Right lobe of liver (tissue), 6 donors: Measurements from ENCODE around the gene CDH13. TPM values are rescaled to one million over a fixed set of nuclear protein-coding genes. Genes with fewer than 3 reads are reported as not detected.

Source experiments
- ATAC-seq, 4 donors: fragments of 200-7000 bp; cut with Tn5 transposase; one replicate each; pipeline ENCODE4 v1.9.1; 2020; ENCODE audit warnings: mild to moderate bottlenecking in 4 of 4, moderate library complexity in 4 of 4
- DNase-seq, 3 donors: peaks; one replicate each; pipeline ENCODE4 v3.0.0-alpha.2; 2020
- H3K27ac ChIP-seq, 3 donors: fragments of 200-600 bp; one replicate each; pipeline ENCODE4 v1.8.0; 2022
- H3K27me3 ChIP-seq, 2 donors: fragments of 200-600 bp; one replicate each; pipeline ENCODE4 v1.8.0; 2022
- H3K36me3 ChIP-seq, 4 donors: fragments of 200-600 bp; sonication (generic) in 1 of 4; one replicate each; pipeline versions ENCODE4 v1.5.1 to v1.8.0; 2017 to 2022; ENCODE audit warnings: control low read depth in 1 of 4
- H3K4me1 ChIP-seq, 4 donors: fragments of 200-600 bp; sonication (generic) in 1 of 4; one replicate each; pipeline versions ENCODE4 v1.5.1 to v1.8.0; 2017 to 2022; ENCODE audit warnings: control low read depth in 1 of 4
- H3K4me3 ChIP-seq, 3 donors: fragments of 200-600 bp; one replicate each; pipeline ENCODE4 v1.8.0; 2022
- H3K9me3 ChIP-seq, 4 donors: fragments of 200-600 bp; sonication (generic) in 1 of 4; one replicate each; pipeline versions ENCODE4 v1.5.1 to v1.8.0; 2017 to 2022; ENCODE audit warnings: control low read depth in 1 of 4
- POLR2A ChIP-seq: fragments of 450-650 bp; IDR thresholded peaks from one replicate; pipeline ENCODE4 v1.6.1; 2017; ENCODE audit warnings: antibody characterized with exemption, mild to moderate bottlenecking
- WGBS: methylation state at CpG from one replicate; pipeline ENCODE4 v1.1.6; 2018; ENCODE audit warnings: low coverage, low lambda C conversion rate; ENCODE audit not compliant: insufficient coverage; ENCODE audit errors: missing lambda C conversion rate; 5-methylcytosine and 5-hydroxymethylcytosine counted together
- intact Hi-C, 2 donors: fragments of 100-400 bp; cut with DNase I; formaldehyde crosslinking; loops; one replicate each; pipeline versions ENCODE4 v1.11.2 to v1.14.1; 2022
- total RNA-seq, 6 experiments: library from RNA; depleted of rRNA in 2 of 6; stranded (reverse); fragments of >200 nt in 2 of 6; fragmentation: NEBNext Ultra II Directional in 3 of 6; extraction: Animal tissue kit (Norgen Biotek cat#: 25700) in 3 of 6; gene quantifications; one replicate each; pipeline versions ENCODE4 v1.1.0 to v1.2.4, GENCODE V29; 2016 to 2023
- TF ChIP-seq, protein P1 (sequence below), 4 donors: fragments of 200-600 bp in 3 of 4; fragments of 450-650 bp in 1 of 4; IDR thresholded peaks; one replicate each; pipeline versions ENCODE4 v1.5.1 to v1.8.0; 2016 to 2022; ENCODE audit warnings: antibody characterized with exemption in 4 of 4, mild to moderate bottlenecking in 2 of 4
- donor health status: DM: no; HTN: yes; CAD: no.
- donor health status: DM: no; HTN: no; CAD: no.
- donor health status: DM: no; HTN: no; CAD: no.
- donor health status: DM: no; HTN: yes; CAD: no.
- donor health status: DM: no; HTN: yes; CAD: no.

The CDH13 gene
- total RNA-seq, 6 experiments from 2014 or later = 0.13 to 4.6 (median 0.49) TPM

DNA sequence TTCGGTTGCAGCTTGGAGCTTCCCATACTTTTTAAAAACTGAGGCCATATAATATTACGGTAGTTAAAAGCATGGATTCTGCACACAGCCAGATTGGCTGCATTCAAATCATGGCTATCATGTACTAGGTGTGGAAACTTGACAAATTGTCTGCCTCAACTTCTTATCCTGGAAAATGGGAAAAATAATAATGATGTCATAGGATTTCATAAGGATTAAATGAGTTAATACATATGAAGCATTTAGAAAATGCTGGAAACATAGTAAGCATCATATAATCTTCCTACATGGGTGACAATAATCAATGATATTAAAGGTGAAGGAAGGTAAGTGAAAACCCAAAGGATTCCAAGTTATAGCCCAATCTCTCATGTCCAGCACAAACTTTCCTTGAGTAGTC is 592.5 kb downstream of the CDH13 start:
- intact Hi-C loops = no loop called here
- no peaks in the 10 kb centered on the region for H3K4me1 ChIP-seq
- no peak overlapping the region for H3K27ac ChIP-seq
- ATAC-seq (no peak), DNase-seq (no peak)
- H3K4me3 ChIP-seq = no peak overlapping the region
- TF ChIP-seq, protein P1, sequence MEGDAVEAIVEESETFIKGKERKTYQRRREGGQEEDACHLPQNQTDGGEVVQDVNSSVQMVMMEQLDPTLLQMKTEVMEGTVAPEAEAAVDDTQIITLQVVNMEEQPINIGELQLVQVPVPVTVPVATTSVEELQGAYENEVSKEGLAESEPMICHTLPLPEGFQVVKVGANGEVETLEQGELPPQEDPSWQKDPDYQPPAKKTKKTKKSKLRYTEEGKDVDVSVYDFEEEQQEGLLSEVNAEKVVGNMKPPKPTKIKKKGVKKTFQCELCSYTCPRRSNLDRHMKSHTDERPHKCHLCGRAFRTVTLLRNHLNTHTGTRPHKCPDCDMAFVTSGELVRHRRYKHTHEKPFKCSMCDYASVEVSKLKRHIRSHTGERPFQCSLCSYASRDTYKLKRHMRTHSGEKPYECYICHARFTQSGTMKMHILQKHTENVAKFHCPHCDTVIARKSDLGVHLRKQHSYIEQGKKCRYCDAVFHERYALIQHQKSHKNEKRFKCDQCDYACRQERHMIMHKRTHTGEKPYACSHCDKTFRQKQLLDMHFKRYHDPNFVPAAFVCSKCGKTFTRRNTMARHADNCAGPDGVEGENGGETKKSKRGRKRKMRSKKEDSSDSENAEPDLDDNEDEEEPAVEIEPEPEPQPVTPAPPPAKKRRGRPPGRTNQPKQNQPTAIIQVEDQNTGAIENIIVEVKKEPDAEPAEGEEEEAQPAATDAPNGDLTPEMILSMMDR (IDR thresholded peaks at IDR 0.05) = no peak
- no peak for TF ChIP-seq POLR2A
- H3K9me3 ChIP-seq = no peaks in the 10 kb centered on the region
- no peaks in the 10 kb centered on the region for H3K36me3 ChIP-seq
- no peaks in the 10 kb centered on the region for H3K27me3 ChIP-seq
- 70% methylated on average over 2 of the region's 2 CpGs for WGBS

DNA sequence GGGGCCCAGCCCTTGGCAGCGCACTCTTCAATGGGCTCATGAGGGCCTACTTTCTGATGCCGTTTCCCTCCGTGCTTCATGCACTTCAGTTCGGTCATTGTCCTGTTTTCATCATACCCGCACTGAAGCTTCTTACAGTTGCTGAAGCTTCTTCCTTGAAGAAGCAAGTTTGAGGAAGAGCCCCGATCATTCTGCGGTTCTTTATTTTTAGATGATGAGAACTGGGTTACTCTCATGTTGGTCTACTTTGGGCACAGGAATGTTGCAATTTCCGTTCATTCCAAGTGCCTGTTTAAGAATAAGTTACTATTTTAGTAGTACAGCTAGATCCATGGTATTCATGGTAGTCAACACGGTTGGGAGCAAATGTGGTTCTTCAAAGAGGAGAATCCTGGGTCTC is 593.3 kb downstream of the CDH13 start:
- no peaks in the 10 kb centered on the region for H3K27me3 ChIP-seq
- no peaks in the 10 kb centered on the region for H3K36me3 ChIP-seq
- H3K4me1 ChIP-seq = no peaks in the 10 kb centered on the region
- ATAC-seq = no peak
- 62% methylated on average over 9 of the region's 9 CpGs for WGBS
- intact Hi-C loops = no loop called here
- no peak overlapping the region for H3K27ac ChIP-seq
- no peak overlapping the region for H3K4me3 ChIP-seq
- TF ChIP-seq POLR2A = no peak
- TF ChIP-seq, protein P1 (IDR thresholded peaks at IDR 0.05) = no peak
- H3K9me3 ChIP-seq = no peaks in the 10 kb centered on the region
- DNase-seq = no peak

DNA sequence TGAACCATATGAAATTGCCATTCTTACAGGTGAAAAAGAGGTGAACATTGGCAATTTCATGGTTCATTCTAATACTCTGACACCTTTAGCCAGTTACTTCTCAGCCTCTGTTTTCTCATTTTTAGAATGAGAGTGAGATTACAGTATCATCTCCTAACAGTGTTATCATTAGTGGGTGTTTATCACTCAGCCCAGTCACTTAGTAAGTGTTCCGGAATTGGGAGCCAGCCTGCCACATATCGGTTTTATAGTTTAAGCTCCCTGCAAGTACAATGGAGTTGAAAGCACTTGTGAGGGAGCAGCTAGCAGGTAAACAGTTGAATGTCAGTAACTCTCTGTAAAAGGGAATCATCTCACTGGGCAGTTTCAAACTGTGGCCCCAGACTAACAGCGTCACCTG is 597.9 kb downstream of the CDH13 start:
- ATAC-seq (no peak), DNase-seq (no peak)
- no peak overlapping the region for H3K4me3 ChIP-seq
- no peak overlapping the region for H3K27ac ChIP-seq
- no peaks in the 10 kb centered on the region for H3K4me1 ChIP-seq
- WGBS = 79% methylated on average over 2 of the region's 3 CpGs
- no peaks in the 10 kb centered on the region for H3K9me3 ChIP-seq
- H3K27me3 ChIP-seq = no peaks in the 10 kb centered on the region
- intact Hi-C loops = no loop called here
- H3K36me3 ChIP-seq = no peaks in the 10 kb centered on the region
- TF ChIP-seq POLR2A = no peak
- TF ChIP-seq, protein P1 (IDR thresholded peaks at IDR 0.05) = no peak

DNA sequence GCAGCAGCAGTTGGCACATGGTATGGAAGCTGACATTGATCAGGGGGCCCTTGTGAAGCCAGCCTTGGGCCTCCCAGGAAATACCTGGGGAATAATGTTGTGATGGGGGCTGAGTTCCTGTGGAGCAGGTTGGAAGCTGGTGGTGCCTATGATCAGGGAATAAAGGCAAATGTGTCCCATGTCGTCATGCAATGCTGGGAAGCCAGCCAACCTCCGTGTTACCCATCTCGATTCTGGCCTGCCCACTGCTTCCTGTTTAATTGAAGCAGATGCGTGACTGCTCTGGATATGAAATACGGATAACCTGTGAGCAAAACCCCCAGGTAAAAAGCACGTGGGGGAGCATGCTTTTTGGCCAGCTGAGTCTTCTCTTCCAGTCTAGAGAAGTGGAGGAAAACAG is 600.6 kb downstream of the CDH13 start:
- Histone ChIP-seq H3K4me3 (no peak overlapping the region), H3K27me3 (no peaks in the 10 kb centered on the region), H3K4me1 (no peaks in the 10 kb centered on the region), H3K36me3 (no peaks in the 10 kb centered on the region), H3K9me3 (no peaks in the 10 kb centered on the region), H3K27ac (no peak overlapping the region)
- no peak for TF ChIP-seq POLR2A
- TF ChIP-seq, protein P1 (IDR thresholded peaks at IDR 0.05) = no peak
- intact Hi-C loops = no loop called here
- DNase-seq (no peak), ATAC-seq (no peak)
- WGBS = 0% methylated on average over 1 of the region's 6 CpGs

DNA sequence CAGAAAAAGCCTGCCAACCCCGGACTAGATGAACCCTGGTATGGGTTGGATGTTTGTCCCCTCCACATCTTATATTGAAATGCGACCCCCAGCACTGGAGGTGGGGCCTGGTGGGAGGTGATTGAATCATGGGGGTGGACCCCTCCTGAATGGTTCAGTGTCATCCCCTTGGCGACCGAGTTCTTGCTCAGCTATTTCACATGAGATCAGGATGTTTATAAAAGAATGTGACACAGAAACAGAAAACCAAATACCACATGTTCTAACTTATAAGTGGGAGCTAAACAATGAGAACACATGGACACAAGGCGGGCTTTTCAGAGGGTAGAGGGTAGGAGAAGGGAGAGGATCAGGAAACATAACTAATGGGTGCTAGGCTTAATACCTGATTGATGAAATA is 605.0 kb downstream of the CDH13 start:
- no peaks in the 10 kb centered on the region for H3K4me1 ChIP-seq
- ATAC-seq (no peak), DNase-seq (no peak)
- TF ChIP-seq, protein P1 (IDR thresholded peaks at IDR 0.05) = no peak
- TF ChIP-seq POLR2A = no peak
- no peaks in the 10 kb centered on the region for H3K9me3 ChIP-seq
- no peak overlapping the region for H3K27ac ChIP-seq
- no peaks in the 10 kb centered on the region for H3K27me3 ChIP-seq
- no peaks in the 10 kb centered on the region for H3K36me3 ChIP-seq
- WGBS = 53% methylated on average over 5 of the region's 5 CpGs
- intact Hi-C loops = no loop called here
- no peak overlapping the region for H3K4me3 ChIP-seq
